Adipose tissue (tissue), 3 donors: Measurements from ENCODE around the gene ABI3BP. TPM values are rescaled to one million over a fixed set of nuclear protein-coding genes. Genes with fewer than 3 reads are reported as not detected.
"Not testable (repeated sequence)": the region's sequence is repeated elsewhere in the genome, so short reads cannot be mapped to it uniquely, and the experiment has no call there.

Experiments used
- H3K27ac ChIP-seq: one replicate; pipeline ENCODE4 v1.5.1; 2013; ENCODE audit warnings: low read depth, low read length
- WGBS, 3 donors: extraction: QIAGEN DNeasy Blood & Tissue Kit; methylation state at CpG; one replicate each; pipeline ENCODE4 v1.1.7; 2013; 5-methylcytosine and 5-hydroxymethylcytosine counted together
- polyA plus RNA-seq, 3 donors: library from polyadenylated mRNA; stranded (reverse); fragments of 200-250 nt; gene quantifications; one replicate each; pipeline ENCODE4 v1.2.3, GENCODE V29; 2013
- donor health status: healthy with polysubstance abuse.
- donor health status: Bipolar disorder and iron deficiency.
- donor health status: healthy.

The ABI3BP gene
- polyA plus RNA-seq, 3 donors = 2.4 to 16.4 (median 16.1) TPM

GRCh38 chr3:100954990-100955389 is 38.2 kb downstream of the ABI3BP start:
- 37 to 51% (median 49%) methylated on average over 4 of the region's 4 CpGs for WGBS, 3 donors
- no peak overlapping the region for H3K27ac ChIP-seq

- H3K27ac ChIP-seq = no peak overlapping the region
- WGBS, 3 donors = 47 to 62% (median 59%) methylated on average over 3 of the region's 3 CpGs
Observed at GRCh38 chr3:100954199-100954935, 38.9 kb downstream of the ABI3BP start.

DNA sequence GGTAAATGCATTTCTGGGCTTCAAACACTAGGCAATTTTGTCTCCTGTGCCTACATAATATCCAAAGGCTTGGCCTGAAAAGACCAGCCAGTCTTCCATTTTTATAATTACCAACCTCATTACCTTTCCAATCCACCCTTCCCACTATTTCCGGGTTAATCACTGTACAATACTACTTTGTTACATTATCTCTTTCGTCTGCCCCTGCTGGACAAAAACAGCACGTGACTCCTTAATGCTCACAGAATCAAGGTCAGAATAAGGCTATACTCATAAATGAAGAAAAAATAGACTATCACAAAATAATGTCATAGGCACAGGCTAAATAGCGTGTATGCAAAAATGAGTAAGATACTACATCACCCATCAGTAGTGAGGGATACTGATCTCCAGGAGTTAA is 40.1 kb downstream of the ABI3BP start:
- 45 to 85% (median 76%) methylated on average over 4 of the region's 4 CpGs for WGBS, 3 donors

GRCh38 chr3:100947119-100947518 is 46.1 kb downstream of the ABI3BP start:
- H3K27ac ChIP-seq = no peak overlapping the region
- 57 to 77% (median 73%) methylated on average over 3 of the region's 3 CpGs for WGBS, 3 donors

More for the DNA sequence above, 40.1 kb downstream of the ABI3BP start:
- no peak overlapping the region for H3K27ac ChIP-seq

GRCh38 chr3:100946096-100946495 is 47.1 kb downstream of the ABI3BP start:
- WGBS, 3 donors = 87 to 94% (median 91%) methylated on average over 2 of the region's 2 CpGs
- H3K27ac ChIP-seq = not testable (repeated sequence)

- WGBS, 3 donors = 77 to 86% (median 85%) methylated on average over 2 of the region's 2 CpGs
- no peak overlapping the region for H3K27ac ChIP-seq
Observed at GRCh38 chr3:100941451-100941850, 51.8 kb downstream of the ABI3BP start.

DNA sequence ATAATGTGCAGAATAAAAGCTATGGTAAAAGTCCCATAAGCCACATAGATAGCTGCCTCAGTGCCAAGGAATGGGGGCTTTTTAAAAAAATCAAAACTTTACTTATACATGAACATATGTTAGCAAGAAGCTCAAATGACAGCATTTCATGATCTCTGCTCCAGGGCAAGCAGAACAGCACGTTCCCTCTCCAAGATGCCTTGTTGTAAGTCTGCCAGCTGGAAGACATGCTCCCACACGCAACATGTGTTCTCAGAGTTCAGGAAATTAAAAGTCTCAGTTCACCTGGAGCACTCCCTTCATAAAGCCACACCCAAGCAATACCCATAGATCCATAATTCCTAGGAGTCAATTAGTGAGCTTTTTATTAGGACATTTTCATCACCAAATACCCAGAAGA is 52.2 kb downstream of the ABI3BP start:
- WGBS, 3 donors = 59 to 78% (median 75%) methylated on average over 2 of the region's 2 CpGs
- H3K27ac ChIP-seq = no peak overlapping the region

- 47 to 62% (median 50%) methylated on average over 1 of the region's 1 CpG for WGBS, 3 donors
- H3K27ac ChIP-seq = no peak overlapping the region
Observed at GRCh38 chr3:100936931-100937330, 56.3 kb downstream of the ABI3BP start.

- WGBS, 3 donors = 66 to 86% (median 83%) methylated on average over 4 of the region's 4 CpGs
- no peak overlapping the region for H3K27ac ChIP-seq
Observed at GRCh38 chr3:100932491-100932890, 60.7 kb downstream of the ABI3BP start.

- 61 to 67% (median 65%) methylated on average over 6 of the region's 6 CpGs for WGBS, 3 donors
- no peak overlapping the region for H3K27ac ChIP-seq
Observed at GRCh38 chr3:100928638-100929428, 64.4 kb downstream of the ABI3BP start.

DNA sequence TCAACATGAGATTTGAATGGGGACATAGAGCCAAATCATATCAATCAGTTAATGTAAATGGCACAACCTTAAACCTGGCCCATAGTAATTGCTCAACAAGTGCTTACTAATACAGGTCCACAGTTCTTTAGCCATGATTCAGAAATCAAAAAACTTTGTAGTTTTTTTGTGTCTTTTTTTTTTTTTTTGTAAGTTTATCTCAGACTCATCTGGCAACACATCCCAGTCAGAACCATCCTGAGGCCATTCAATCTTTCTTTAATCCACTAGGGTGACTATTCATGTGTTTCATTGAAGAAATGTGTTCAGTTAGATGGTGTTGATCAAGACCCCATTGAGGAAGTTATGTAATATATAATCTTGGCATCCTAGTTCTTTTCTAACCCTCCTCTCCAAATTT is 65.4 kb downstream of the ABI3BP start:
- H3K27ac ChIP-seq = no peak overlapping the region

DNA sequence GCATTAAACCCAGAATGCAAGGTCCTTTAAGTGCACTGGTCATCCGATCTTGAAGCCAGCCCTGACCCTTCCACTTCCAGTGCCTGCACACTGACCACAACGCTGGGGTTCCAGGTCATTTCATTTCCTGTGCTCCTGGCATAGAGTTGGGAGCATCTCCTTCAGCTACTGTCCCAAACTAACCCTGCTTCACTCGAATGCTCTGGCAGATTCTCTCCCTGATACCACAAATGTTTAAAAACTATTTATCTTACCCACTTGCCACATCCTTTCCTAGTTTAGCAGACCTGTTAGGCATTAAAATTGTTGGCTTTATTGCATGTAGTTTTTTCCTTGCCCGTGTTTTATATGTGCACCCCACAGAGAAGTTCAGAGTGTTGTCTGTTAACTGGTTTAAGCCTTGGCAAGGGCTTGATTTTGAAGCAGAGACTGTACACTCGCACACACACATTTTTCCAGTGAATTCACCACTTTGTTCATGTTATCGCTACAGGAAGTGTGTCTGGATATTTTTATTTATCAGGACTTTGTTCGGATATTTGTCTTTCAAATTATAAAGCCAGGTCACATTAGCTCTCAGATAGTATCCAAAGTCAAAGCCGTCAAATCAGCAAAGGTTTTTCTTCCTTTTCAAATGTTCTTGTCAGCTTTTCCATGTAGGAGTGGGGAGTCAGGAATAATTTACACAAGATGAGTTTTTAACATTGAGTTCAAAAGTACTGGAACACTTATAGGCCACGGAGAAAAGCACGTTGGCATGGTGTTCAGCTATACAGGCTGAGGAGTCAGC is 77.3 kb downstream of the ABI3BP start:
- no peak overlapping the region for H3K27ac ChIP-seq
- WGBS, 3 donors = 59 to 70% (median 62%) methylated on average over 10 of the region's 10 CpGs

- H3K27ac ChIP-seq = no peak overlapping the region
- WGBS, 3 donors = 71 to 74% (median 73%) methylated on average over 5 of the region's 5 CpGs
Observed at GRCh38 chr3:100913870-100914648, 79.2 kb downstream of the ABI3BP start.

GRCh38 chr3:100912976-100913545 is 80.2 kb downstream of the ABI3BP start:
- H3K27ac ChIP-seq = no peak overlapping the region
- 86 to 93% (median 88%) methylated on average over 4 of the region's 4 CpGs for WGBS, 3 donors

- WGBS, 3 donors = 79 to 95% (median 86%) methylated on average over 6 of the region's 6 CpGs
- H3K27ac ChIP-seq = no peak overlapping the region
Observed at GRCh38 chr3:100912571-100912970, 80.7 kb downstream of the ABI3BP start.

GRCh38 chr3:100911956-100912355 is 81.3 kb downstream of the ABI3BP start:
- H3K27ac ChIP-seq = no peak overlapping the region
- 78 to 81% (median 80%) methylated on average over 6 of the region's 6 CpGs for WGBS, 3 donors

DNA sequence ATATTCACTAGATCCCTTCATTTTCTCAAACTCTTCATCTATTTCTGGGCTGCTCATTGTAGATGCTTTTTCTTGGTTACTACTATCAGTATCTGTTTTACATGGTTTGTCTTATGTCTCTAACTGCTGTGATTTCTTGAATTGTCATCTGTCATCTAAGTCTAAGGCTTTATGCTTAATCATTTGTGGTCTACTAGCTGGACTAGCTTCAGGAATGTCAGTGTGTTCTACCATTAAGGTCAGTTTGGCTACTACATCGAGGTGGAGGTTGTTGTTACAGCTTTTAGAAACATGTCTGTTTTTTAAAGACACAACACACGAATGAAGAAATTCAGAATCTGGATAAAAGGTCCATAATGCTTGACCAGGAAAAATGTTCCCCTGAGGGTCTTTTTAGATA is 82.2 kb downstream of the ABI3BP start:
- 60 to 70% (median 63%) methylated on average over 2 of the region's 2 CpGs for WGBS, 3 donors
- H3K27ac ChIP-seq = no peak overlapping the region

GRCh38 chr3:100902572-100902971 is 90.6 kb downstream of the ABI3BP start:
- no peak overlapping the region for H3K27ac ChIP-seq
- 55 to 84% (median 65%) methylated on average over 5 of the region's 5 CpGs for WGBS, 3 donors
